ENCODE measurements around the gene CMIP. TPM values are rescaled to one million over a fixed set of nuclear protein-coding genes. Genes with fewer than 3 reads are reported as not detected.

Gene CMIP
- total RNA-seq, 4 donors from 2014 or later: 14.5 to 24.6 (median 21.0) TPM

- no peak for TF ChIP-seq CTCF (IDR thresholded peaks at IDR 0.05)
- intact Hi-C loops (cut with DNase I): no loop called here
- Histone ChIP-seq H3K4me3 (no peak overlapping the region), H3K9me3 (no peaks in the 10 kb centered on the region), H3K36me3 (no peaks in the 10 kb centered on the region), H3K27ac (replicated peaks in 1 of 4) (no peak overlapping the region), H3K4me1 (peaks cover 29 to 55% (median 46%) of the 10 kb centered on the region in 4 donors), H3K27me3 (no peaks in the 10 kb centered on the region)
- DNase-seq (ENCODE audit: extremely low spot score): no peak
- WGBS: 83% methylated on average over 5 of the region's 5 CpGs
These were observed 103.3 kb downstream of the CMIP start for GRCh38 chr16:81547939-81548216.

GRCh38 chr16:81548551-81548875, 103.9 kb downstream of the CMIP start:
- H3K9me3 ChIP-seq: no peaks in the 10 kb centered on the region
- H3K4me1 ChIP-seq: peaks cover 29 to 55% (median 46%) of the 10 kb centered on the region in 4 donors
- H3K27ac ChIP-seq (replicated peaks in 1 of 4): no peak overlapping the region
- no peak for DNase-seq (ENCODE audit: extremely low spot score)
- H3K4me3 ChIP-seq: no peak overlapping the region
- 89% methylated on average over 3 of the region's 3 CpGs for WGBS
- intact Hi-C loops (cut with DNase I): no loop called here
- no peaks in the 10 kb centered on the region for H3K36me3 ChIP-seq
- H3K27me3 ChIP-seq: no peaks in the 10 kb centered on the region
- TF ChIP-seq EP300 (IDR thresholded peaks at IDR 0.05): no peak
- no peak for TF ChIP-seq POLR2AphosphoS5 (IDR thresholded peaks at IDR 0.05)
- no peak for TF ChIP-seq POLR2A (IDR thresholded peaks at IDR 0.05; ENCODE audit: low read depth)
- no peak for TF ChIP-seq CTCF (IDR thresholded peaks at IDR 0.05)

- no peaks in the 10 kb centered on the region for H3K27me3 ChIP-seq
- intact Hi-C loops (cut with DNase I): no loop called here
- no peak overlapping the region for H3K4me3 ChIP-seq
- H3K9me3 ChIP-seq: no peaks in the 10 kb centered on the region
- 94% methylated on average over 9 of the region's 10 CpGs for WGBS
- no peak overlapping the region for H3K27ac ChIP-seq (replicated peaks in 1 of 4)
- no peak for DNase-seq (ENCODE audit: extremely low spot score)
- TF ChIP-seq CTCF (IDR thresholded peaks at IDR 0.05): no peak
- no peak for TF ChIP-seq EP300 (IDR thresholded peaks at IDR 0.05)
- no peak for TF ChIP-seq POLR2A (IDR thresholded peaks at IDR 0.05; ENCODE audit: low read depth)
- TF ChIP-seq POLR2AphosphoS5 (IDR thresholded peaks at IDR 0.05): no peak
- peaks cover 32 to 55% (median 46%) of the 10 kb centered on the region in 4 donors for H3K4me1 ChIP-seq
- H3K36me3 ChIP-seq: no peaks in the 10 kb centered on the region
These were observed 104.4 kb downstream of the CMIP start for GRCh38 chr16:81548876-81549546.

GRCh38 chr16:81549547-81550431, 105.2 kb downstream of the CMIP start:
- intact Hi-C loops (cut with DNase I): no loop called here
- Histone ChIP-seq H3K4me1 (peaks cover 36 to 53% (median 44%) of the 10 kb centered on the region in 4 donors), H3K27ac (replicated peaks in 1 of 4) (no peak overlapping the region), H3K27me3 (no peaks in the 10 kb centered on the region), H3K9me3 (no peaks in the 10 kb centered on the region), H3K36me3 (no peaks in the 10 kb centered on the region), H3K4me3 (no peak overlapping the region)
- WGBS: 93% methylated on average over 18 of the region's 19 CpGs
- no peak for DNase-seq (ENCODE audit: extremely low spot score)
- TF ChIP-seq EP300 (IDR thresholded peaks at IDR 0.05) (no peak), POLR2A (IDR thresholded peaks at IDR 0.05; ENCODE audit: low read depth) (no peak), POLR2AphosphoS5 (IDR thresholded peaks at IDR 0.05) (no peak), CTCF (IDR thresholded peaks at IDR 0.05) (no peak)

All from esophagus muscularis mucosa (tissue), 4 donors.